ENCODE measurements around the gene UNC45B.

UNC45B gene

GRCh38 chr17:35162755-35163154 lies 15.1 kb downstream of the UNC45B start:
- Mint-ChIP-seq H3K36me3 (ENCODE audit: low read depth) (no peaks in the 10 kb centered on the region), H3K27ac (no peak overlapping the region), H3K9me3 (no peaks in the 10 kb centered on the region), H3K27me3 (ENCODE audit: low read depth) (peaks cover 17% of the 10 kb centered on the region), H3K4me3 (no peak overlapping the region), H3K4me1 (no peaks in the 10 kb centered on the region)
- TF ChIP-seq CTCF (IDR thresholded peaks at IDR 0.05; ENCODE audit: unreplicated experiment in 3 of 3) = no peak

- no peaks in the 10 kb centered on the region for H3K9me3 Mint-ChIP-seq
- no peaks in the 10 kb centered on the region for H3K36me3 Mint-ChIP-seq (ENCODE audit: low read depth)
- peaks cover 17% of the 10 kb centered on the region for H3K27me3 Mint-ChIP-seq (ENCODE audit: low read depth)
- no peak overlapping the region for H3K27ac Mint-ChIP-seq
- TF ChIP-seq CTCF (IDR thresholded peaks at IDR 0.05; ENCODE audit: unreplicated experiment in 3 of 3) = no peak
- no peaks in the 10 kb centered on the region for H3K4me1 Mint-ChIP-seq
- no peak overlapping the region for H3K4me3 Mint-ChIP-seq
Observed at GRCh38 chr17:35163886-35164285, 16.3 kb downstream of the UNC45B start.

- Mint-ChIP-seq H3K9me3 (no peaks in the 10 kb centered on the region), H3K4me3 (no peak overlapping the region), H3K36me3 (ENCODE audit: low read depth) (no peaks in the 10 kb centered on the region), H3K4me1 (no peaks in the 10 kb centered on the region), H3K27ac (no peak overlapping the region), H3K27me3 (ENCODE audit: low read depth) (peaks cover 15% of the 10 kb centered on the region)
- no peak for TF ChIP-seq CTCF (IDR thresholded peaks at IDR 0.05; ENCODE audit: unreplicated experiment in 3 of 3)
Observed at GRCh38 chr17:35164716-35165115, 17.1 kb downstream of the UNC45B start.

GRCh38 chr17:35166526-35166925 lies 18.9 kb downstream of the UNC45B start:
- Mint-ChIP-seq H3K4me1 (no peaks in the 10 kb centered on the region), H3K9me3 (no peaks in the 10 kb centered on the region), H3K36me3 (ENCODE audit: low read depth) (no peaks in the 10 kb centered on the region), H3K4me3 (no peak overlapping the region), H3K27me3 (ENCODE audit: low read depth) (peaks cover 4% of the 10 kb centered on the region), H3K27ac (no peak overlapping the region)
- TF ChIP-seq CTCF (IDR thresholded peaks at IDR 0.05; ENCODE audit: unreplicated experiment in 3 of 3) = no peak

- no peak overlapping the region for H3K4me3 Mint-ChIP-seq
- TF ChIP-seq CTCF (IDR thresholded peaks at IDR 0.05; ENCODE audit: unreplicated experiment in 3 of 3) = no peak
- H3K9me3 Mint-ChIP-seq = no peaks in the 10 kb centered on the region
- H3K36me3 Mint-ChIP-seq (ENCODE audit: low read depth) = no peaks in the 10 kb centered on the region
- H3K27ac Mint-ChIP-seq = no peak overlapping the region
- peaks cover 4% of the 10 kb centered on the region for H3K27me3 Mint-ChIP-seq (ENCODE audit: low read depth)
- H3K4me1 Mint-ChIP-seq = no peaks in the 10 kb centered on the region
Observed at GRCh38 chr17:35167046-35167445, 19.4 kb downstream of the UNC45B start.

- Mint-ChIP-seq H3K9me3 (no peaks in the 10 kb centered on the region), H3K4me1 (no peaks in the 10 kb centered on the region), H3K36me3 (ENCODE audit: low read depth) (no peaks in the 10 kb centered on the region), H3K27me3 (ENCODE audit: low read depth) (peaks cover 4% of the 10 kb centered on the region), H3K4me3 (no peak overlapping the region), H3K27ac (no peak overlapping the region)
- no peak for TF ChIP-seq CTCF (IDR thresholded peaks at IDR 0.05; ENCODE audit: unreplicated experiment in 3 of 3)
Observed at GRCh38 chr17:35167666-35168065, 20.0 kb downstream of the UNC45B start.
